Activated CD4-positive, alpha-beta T cell treated with anti-CD3 and anti-CD28 coated beads, Interleukin-2, amount 10 ng/mL, durations not matched to agents 7 days and 5 days (primary cell): ENCODE data around the gene CNIH2. TPM values are rescaled to one million over a fixed set of nuclear protein-coding genes. Genes with fewer than 3 reads are reported as not detected.

Experiments
- CTCF ChIA-PET: fragments of 350-600 bp; sonication (Branson Sonifier 250); formaldehyde crosslinking; loops from one replicate; lab custom pipeline; 2021; ENCODE audit warnings: antibody characterized with exemption; lab: Charles Lee
- POLR2A ChIA-PET: fragments of 350-600 bp; sonication (Branson Sonifier 250); formaldehyde crosslinking; loops from one replicate; lab custom pipeline; 2021; ENCODE audit warnings: antibody characterized with exemption; lab: Charles Lee
- DNase-seq: peaks from one replicate; pipeline ENCODE4 v3.0.0-alpha.2; 2020
- H3K27ac Mint-ChIP-seq: one replicate; pipeline ENCODE4 v1.8.0; 2021; ENCODE audit warnings: mild to moderate bottlenecking, moderate library complexity, mixed read lengths
- H3K27me3 Mint-ChIP-seq: one replicate; pipeline ENCODE4 v1.8.0; 2021; ENCODE audit warnings: mixed read lengths
- H3K36me3 Mint-ChIP-seq: one replicate; pipeline ENCODE4 v1.8.0; 2021; ENCODE audit warnings: low read depth, mixed read lengths
- H3K4me1 Mint-ChIP-seq: one replicate; pipeline ENCODE4 v1.8.0; 2021; ENCODE audit warnings: mixed read lengths
- H3K4me3 Mint-ChIP-seq: one replicate; pipeline ENCODE4 v1.8.0; 2021; ENCODE audit warnings: mild to moderate bottlenecking, moderate library complexity, mixed read lengths
- H3K9me3 Mint-ChIP-seq: one replicate; pipeline ENCODE4 v1.8.0; 2021; ENCODE audit warnings: mixed read lengths
- total RNA-seq, 2 experiments: library from RNA; stranded (reverse); gene quantifications; one replicate each; pipeline ENCODE4 v1.2.3, GENCODE V29; 2021

The CNIH2 gene
- total RNA-seq, 2 experiments from 2014 or later = 2.5 TPM

DNA sequence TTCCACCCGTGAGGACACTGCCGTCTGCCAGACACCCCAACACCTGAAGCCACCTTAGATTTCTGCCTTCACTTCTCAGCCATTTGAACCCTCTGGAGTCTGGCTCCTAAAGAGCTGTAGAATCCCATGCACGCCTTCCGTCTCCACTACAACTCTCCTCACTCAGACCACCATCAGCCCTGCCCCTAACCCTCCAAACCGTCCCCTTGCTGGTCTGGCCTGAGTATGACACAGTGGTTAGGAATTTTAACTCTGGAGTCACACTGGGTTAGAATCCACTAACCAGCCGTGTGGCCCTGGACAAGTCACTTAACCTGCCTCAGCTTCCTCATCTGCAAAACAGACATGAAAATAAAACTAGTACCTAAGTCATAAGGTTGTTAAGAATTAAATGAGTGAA is 3.0 kb downstream of the CNIH2 start:
- H3K9me3 Mint-ChIP-seq = no peaks in the 10 kb centered on the region
- H3K36me3 Mint-ChIP-seq = peaks cover 9% of the 10 kb centered on the region
- no peak overlapping the region for H3K27ac Mint-ChIP-seq
- POLR2A ChIA-PET = no interaction called here
- DNase-seq = no peak
- peaks cover 3% of the 10 kb centered on the region for H3K27me3 Mint-ChIP-seq
- H3K4me1 Mint-ChIP-seq = peaks cover 35% of the 10 kb centered on the region
- CTCF ChIA-PET = interaction anchor here (0.7 to 4.2 kb wide), 6 partner anchors 13 to 569 kb away, joined by 3 to 35 read pairs (median 4); partner anchors contain the start of genes KAT5 and RAB1B
- H3K4me3 Mint-ChIP-seq = no peak overlapping the region

DNA sequence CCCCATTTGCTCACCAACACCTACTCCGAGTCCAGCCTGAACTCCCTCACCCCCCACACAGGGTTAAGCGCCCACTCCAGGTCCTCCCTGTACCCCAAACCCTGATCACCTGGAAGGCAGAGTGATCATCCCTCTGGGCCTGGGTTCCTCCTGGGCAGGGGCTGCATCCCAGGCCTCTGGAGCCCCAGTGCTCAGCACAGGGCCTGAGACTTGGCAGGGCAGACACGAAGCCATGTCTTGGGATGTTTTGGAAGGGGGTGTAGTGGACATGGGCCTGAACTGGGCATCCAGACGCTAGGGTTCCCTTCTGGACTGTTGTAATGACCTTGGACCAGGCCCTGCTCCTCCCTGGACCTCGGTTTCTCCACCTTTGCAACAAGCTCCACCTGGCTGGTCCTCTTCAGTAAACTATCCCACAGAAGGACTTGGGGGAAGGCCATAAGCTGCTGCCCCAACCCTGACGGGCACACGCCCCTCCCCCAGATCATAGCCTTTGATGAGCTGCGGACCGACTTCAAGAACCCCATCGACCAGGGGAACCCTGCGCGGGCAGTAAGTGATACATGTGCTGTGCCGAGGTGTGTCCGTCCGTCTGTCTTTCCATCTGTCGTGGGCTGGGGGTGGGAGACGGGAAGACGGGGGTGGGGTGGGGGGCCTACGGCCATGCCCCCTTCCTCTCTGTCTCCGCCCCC is 3.9 kb downstream of the CNIH2 start:
- H3K27me3 Mint-ChIP-seq = peaks cover 3% of the 10 kb centered on the region
- peaks cover 35% of the 10 kb centered on the region for H3K4me1 Mint-ChIP-seq
- no peaks in the 10 kb centered on the region for H3K9me3 Mint-ChIP-seq
- peaks cover 2% of the 10 kb centered on the region for H3K36me3 Mint-ChIP-seq
- DNase-seq = no peak
- H3K27ac Mint-ChIP-seq = peak overlapping the region; percentile 66
- POLR2A ChIA-PET = no interaction called here
- CTCF ChIA-PET = interaction anchor here (0.6 to 4.2 kb wide), 20 partner anchors 9 to 1783 kb away, joined by 3 to 43 read pairs (median 4); partner anchors contain the start of genes BRMS1, CD248, NPAS4 and RAB1B
- H3K4me3 Mint-ChIP-seq = peak overlapping the region; percentile 56

DNA sequence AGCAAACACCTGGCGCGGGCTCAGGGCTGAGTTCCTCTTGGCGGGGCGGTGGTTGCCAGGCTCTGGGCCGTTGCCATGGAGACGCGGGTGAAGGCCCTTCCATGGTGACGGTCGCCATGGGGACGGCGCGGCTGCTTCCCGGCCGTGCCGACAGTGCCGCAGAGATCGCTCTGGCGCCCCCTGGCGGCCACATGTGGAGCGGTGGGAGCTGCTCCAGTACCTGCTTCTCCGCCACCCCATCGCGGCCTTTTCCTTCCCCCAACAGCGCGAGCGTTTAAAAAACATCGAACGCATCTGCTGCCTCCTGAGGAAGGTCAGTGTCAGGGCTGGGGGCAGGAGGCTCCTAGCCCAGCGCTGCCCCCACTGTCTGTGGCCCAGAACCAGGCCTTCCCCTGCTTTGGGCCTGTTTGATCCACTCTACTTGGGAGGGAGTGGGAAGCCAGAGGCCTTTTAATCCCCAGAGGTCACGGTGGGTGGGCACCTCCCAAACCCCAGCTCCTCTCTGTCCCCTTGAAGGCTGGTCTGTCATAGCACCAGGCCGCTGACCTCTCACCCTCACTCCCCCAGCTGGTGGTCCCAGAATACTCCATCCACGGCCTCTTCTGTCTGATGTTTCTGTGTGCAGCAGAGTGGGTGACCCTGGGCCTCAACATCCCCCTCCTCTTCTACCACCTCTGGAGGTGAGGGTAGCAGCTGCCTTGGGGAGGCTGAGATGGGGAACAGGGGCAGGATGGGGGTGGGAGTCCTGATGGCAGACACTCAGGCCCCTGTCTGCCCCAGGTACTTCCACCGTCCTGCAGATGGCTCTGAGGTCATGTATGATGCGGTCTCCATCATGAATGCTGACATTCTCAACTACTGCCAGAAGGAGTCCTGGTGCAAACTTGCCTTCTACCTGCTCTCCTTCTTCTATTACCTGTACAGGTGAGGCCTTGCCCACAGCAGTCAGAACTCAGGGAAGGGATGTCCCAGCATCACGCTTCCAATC is 4.8 kb downstream of the CNIH2 start:
- Mint-ChIP-seq H3K36me3 (no peaks in the 10 kb centered on the region), H3K4me3 (peak overlapping the region; percentile 56), H3K9me3 (no peaks in the 10 kb centered on the region), H3K4me1 (peaks cover 39% of the 10 kb centered on the region), H3K27me3 (peaks cover 3% of the 10 kb centered on the region), H3K27ac (peak overlapping the region; percentile 66)
- ChIA-PET POLR2A (no interaction called here), CTCF (interaction anchor here (0.7 to 4.2 kb wide), 24 partner anchors 8 to 138 kb away, joined by 3 to 43 read pairs (median 4); partner anchors contain the start of genes BRMS1, CD248, NPAS4 and RAB1B)
- DNase-seq = peak; percentile 100

DNA sequence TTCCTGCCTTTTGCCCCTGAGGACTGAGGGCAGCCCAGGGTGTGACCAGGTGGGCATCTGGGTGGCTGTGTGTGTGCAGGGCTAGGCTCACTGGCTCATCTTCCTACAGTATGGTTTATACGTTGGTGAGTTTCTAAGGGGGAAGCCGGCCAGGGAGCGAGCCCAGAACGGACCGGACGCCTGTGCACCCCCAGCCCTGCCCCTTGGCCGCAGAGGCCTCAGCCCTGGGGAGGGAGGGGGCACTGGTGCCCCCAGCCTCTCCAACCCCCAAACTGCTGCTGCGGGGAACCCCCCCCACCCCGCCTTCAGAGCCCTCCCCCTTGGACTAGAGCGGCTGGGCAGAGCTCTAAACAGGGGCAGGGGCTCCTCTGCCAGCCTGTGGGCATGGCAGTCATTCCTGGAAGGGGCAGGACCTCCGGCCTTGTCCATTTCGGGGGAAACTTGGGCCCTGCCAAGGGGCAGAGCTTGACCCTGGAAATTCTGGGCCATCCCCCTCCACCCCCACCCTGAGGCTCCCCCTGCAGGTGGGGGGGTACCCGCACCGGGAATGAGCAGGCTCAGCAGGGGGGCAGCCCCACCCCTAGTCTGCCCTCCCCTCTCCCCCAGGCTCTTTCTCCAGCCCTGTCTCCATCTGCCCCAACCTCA is 5.6 kb downstream of the CNIH2 start:
- POLR2A ChIA-PET = no interaction called here
- Mint-ChIP-seq H3K9me3 (no peaks in the 10 kb centered on the region), H3K36me3 (no peaks in the 10 kb centered on the region), H3K27me3 (peaks cover 3% of the 10 kb centered on the region), H3K27ac (peak overlapping the region; percentile 9), H3K4me1 (peaks cover 44% of the 10 kb centered on the region), H3K4me3 (no peak overlapping the region)
- CTCF ChIA-PET = interaction anchor here (0.9 to 4.2 kb wide), 15 partner anchors 7 to 67 kb away, joined by 3 to 43 read pairs (median 6); partner anchors contain the start of genes RAB1B and TMEM151A
- DNase-seq = no peak

DNA sequence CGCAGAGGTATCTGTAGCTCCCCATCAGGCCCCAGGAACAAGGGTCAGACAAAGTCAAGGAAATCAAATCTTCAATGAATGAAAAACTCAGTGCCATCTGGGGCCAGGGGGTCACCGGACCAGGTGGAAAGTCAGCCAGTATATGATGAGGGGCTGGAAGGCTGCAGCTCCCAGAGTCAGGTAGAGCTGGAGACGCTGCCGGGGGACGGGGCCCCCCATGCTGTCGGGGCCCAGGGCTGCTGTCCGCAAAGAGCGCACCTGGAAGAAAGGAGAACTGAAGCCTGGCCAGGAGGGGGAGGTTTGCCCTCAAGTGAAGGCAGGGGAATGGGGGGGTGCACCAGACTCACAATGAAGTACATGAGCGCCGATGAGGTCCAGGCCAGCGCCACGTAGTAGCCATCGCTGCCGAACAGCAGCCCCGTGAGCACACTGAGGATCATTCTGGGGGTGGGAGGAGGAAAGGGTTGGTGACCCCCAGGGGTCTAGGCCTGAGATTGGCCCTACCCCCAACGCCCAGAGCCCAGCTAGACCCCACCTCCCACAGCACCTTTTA is 6.6 kb downstream of the CNIH2 start:
- H3K9me3 Mint-ChIP-seq = no peaks in the 10 kb centered on the region
- H3K27me3 Mint-ChIP-seq = peaks cover under 1% of the 10 kb centered on the region
- CTCF ChIA-PET = interaction anchor here (1.1 to 4.2 kb wide), 6 partner anchors 9 to 127 kb away, joined by 3 to 43 read pairs (median 16); partner anchors contain the start of gene RAB1B
- POLR2A ChIA-PET = no interaction called here
- DNase-seq = no peak
- no peak overlapping the region for H3K27ac Mint-ChIP-seq
- H3K4me1 Mint-ChIP-seq = peaks cover 45% of the 10 kb centered on the region
- H3K4me3 Mint-ChIP-seq = no peak overlapping the region
- no peaks in the 10 kb centered on the region for H3K36me3 Mint-ChIP-seq

DNA sequence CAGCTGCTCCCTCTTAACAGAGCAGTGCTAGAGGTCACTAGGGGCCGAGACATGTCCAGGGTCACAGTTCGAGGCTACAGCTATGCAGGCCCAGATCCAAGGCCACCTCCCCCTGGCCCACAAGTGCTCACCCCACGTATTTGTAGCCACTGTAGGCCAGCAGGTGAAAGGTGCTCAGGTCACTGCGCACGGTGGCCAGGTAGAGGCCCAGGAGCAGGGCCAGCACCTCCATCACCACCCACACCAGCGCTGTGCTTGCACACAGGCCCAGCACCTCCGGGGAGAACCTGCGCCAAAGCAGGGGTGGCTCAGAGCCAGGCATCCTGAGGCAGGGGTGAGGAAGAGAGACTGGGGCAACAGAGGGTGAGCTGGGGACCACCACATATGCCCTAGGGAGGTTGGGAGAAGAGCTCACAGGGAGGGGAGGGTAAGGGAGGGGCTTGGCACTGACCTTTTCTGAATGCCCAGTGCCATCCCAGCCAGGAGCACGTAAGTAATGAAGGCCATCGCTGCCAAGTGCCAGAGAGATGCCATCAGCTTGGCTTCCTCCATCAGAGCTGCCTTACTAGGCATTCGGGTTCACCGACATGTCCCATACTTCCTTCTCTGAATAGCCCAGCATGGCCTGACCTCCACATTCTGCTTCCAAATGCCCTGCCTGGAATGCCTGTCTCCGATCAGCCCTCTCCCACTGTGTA is 7.4 kb downstream of the CNIH2 start:
- H3K9me3 Mint-ChIP-seq = no peaks in the 10 kb centered on the region
- no peak for DNase-seq
- peaks cover 4% of the 10 kb centered on the region for H3K27me3 Mint-ChIP-seq
- no peaks in the 10 kb centered on the region for H3K36me3 Mint-ChIP-seq
- no peak overlapping the region for H3K4me3 Mint-ChIP-seq
- H3K4me1 Mint-ChIP-seq = peaks cover 52% of the 10 kb centered on the region
- POLR2A ChIA-PET = no interaction called here
- H3K27ac Mint-ChIP-seq = peak overlapping the region; percentile 25
- CTCF ChIA-PET = interaction anchor here (1.0 to 4.0 kb wide), 3 partner anchors 26 to 126 kb away, joined by 3 to 27 read pairs (median 4); no protein-coding TSS in a partner anchor

DNA sequence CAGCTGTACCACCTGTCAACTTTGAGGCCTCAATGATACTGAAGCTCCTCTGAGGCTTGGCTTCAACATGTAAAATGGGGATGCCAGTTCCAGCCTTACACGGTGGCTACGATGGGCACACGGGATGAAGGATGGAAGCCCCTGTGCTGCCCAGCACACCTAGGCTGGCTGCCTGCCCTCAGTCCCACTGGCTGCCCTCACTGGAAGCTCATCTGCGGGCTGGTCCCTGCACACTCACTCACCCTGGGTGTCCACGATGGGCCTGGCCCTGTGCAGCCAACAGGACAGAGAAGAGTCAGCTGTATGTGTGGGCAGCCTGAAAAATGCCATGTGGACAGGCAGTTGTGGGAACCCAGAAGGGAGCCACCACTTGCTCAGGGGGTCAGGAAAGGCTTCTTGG is 8.7 kb downstream of the CNIH2 start:
- DNase-seq = no peak
- Mint-ChIP-seq H3K4me3 (peak overlapping the region; percentile 89), H3K36me3 (no peaks in the 10 kb centered on the region), H3K27ac (peak overlapping the region; percentile 50), H3K9me3 (no peaks in the 10 kb centered on the region), H3K27me3 (peaks cover 14% of the 10 kb centered on the region), H3K4me1 (peaks cover 50% of the 10 kb centered on the region)
- ChIA-PET CTCF (interaction anchor here (0.5 to 4.0 kb wide), 4 partner anchors 14 to 111 kb away, joined by 3 to 27 read pairs (median 3); no protein-coding TSS in a partner anchor), POLR2A (interaction anchor here (0.6 kb wide), 1 partner anchor 19 kb away, joined by 3 read pairs; no protein-coding TSS in a partner anchor)

DNA sequence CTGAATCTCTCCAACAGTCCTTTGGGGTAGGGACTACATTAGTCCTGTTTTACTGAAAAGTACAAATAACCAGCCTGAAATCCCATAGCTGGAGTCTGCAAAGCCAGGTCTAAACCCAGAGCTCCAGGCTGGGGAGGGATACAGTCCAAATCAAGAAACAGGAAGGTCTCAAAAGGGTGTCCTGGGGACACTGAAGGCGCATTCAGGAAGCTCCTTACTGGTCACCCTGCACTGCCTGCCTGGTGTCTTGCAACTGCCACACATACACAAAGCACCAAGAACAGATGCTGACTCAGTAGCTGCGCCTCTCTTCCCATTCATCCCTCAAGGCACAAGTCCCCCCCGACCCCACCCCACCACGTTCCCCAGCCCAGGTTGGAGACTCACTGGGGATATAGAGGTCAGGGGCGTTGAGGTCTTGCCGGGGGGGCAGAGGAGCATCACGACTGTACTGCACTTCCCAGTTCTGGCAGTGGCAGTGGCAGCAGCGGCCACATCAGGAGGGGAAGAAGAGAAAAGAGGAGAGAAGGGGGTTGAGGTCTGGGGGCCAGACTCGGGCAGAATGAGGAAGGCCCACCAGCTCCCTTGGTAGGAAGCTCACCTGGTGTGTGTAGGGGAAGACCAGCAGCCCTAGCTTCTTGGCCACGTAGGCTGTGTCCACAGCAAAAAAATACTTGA is 9.4 kb downstream of the CNIH2 start:
- DNase-seq = no peak
- Mint-ChIP-seq H3K4me3 (peak overlapping the region; percentile 89), H3K27me3 (peaks cover 14% of the 10 kb centered on the region), H3K9me3 (no peaks in the 10 kb centered on the region), H3K27ac (peak overlapping the region; percentile 69), H3K36me3 (no peaks in the 10 kb centered on the region), H3K4me1 (peaks cover 43% of the 10 kb centered on the region)
- CTCF ChIA-PET = interaction anchor here (0.5 to 4.0 kb wide), 5 partner anchors 15 to 110 kb away, joined by 3 to 27 read pairs (median 5); no protein-coding TSS in a partner anchor
- POLR2A ChIA-PET = no interaction called here

DNA sequence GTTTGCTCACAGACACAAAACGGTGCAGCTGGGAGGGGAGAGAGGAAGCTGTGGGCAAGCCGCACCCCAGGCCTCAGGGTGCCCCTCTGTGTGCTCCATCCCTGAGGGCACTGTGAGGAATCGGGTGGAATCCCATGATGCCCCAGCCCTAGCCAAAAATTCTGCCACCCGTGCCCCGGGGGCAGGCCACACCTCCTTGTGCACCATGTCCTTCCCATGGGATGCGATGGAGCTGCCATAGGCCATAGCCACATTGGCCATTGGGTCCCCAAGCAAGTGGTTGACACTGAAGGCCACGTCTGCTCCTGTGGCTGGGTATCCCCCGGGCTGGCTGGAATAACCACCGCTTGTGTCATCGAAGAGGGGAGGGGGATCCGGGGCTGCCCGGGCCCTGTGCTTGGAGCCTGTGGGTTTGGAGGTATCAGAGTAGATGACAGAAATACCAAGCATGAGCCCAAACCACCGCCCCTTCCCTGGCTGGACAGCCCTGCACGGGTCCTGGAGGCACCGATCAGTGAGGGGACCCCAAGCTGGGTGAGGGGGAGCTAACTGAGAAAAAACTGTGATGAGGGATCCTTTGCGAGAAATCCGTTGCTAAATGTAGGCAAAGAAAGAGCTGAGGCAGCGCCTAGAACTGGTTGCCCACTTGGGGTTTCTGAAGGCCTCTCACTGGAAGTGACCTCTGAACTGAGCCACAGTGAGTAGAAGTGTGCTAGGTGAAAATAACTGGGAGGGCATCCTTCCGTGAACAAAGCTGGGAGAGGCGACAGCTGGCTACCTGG is 10.1 kb downstream of the CNIH2 start:
- Mint-ChIP-seq H3K4me1 (peaks cover 41% of the 10 kb centered on the region), H3K27me3 (peaks cover 21% of the 10 kb centered on the region), H3K9me3 (no peaks in the 10 kb centered on the region), H3K27ac (peak overlapping the region; percentile 89), H3K4me3 (peak overlapping the region; percentile 89), H3K36me3 (no peaks in the 10 kb centered on the region)
- no peak for DNase-seq
- ChIA-PET CTCF (interaction anchor here (1.1 to 4.0 kb wide), 8 partner anchors 10 to 72 kb away, joined by 3 to 27 read pairs (median 4); no protein-coding TSS in a partner anchor), POLR2A (interaction anchor here (1.1 to 1.4 kb wide), 2 partner anchors 15 to 17 kb away, joined by 3 to 5 read pairs; no protein-coding TSS in a partner anchor)
